Karpas-422 (cell line): Measurements from ENCODE around the gene IGSF10. TPM values are rescaled to one million over a fixed set of nuclear protein-coding genes. Genes with fewer than 3 reads are reported as not detected.
"Not testable (repeated sequence)": the region's sequence is repeated elsewhere in the genome, so short reads cannot be mapped to it uniquely, and the experiment has no call there.

ENCODE experiments used
- DNase-seq: peaks from one replicate; pipeline ENCODE4 v3.0.0-alpha.2; 2015
- H2AFZ ChIP-seq: fragments of 200-600 bp; sonication (generic); 2 replicates; pipeline ENCODE4 v1.6.1; 2014; ENCODE audit warnings: antibody characterized with exemption, low read length, mixed read lengths
- H3K27ac ChIP-seq: fragments of 200-600 bp; sonication (generic); 2 replicates; pipeline ENCODE4 v1.5.1; 2014; ENCODE audit warnings: mild to moderate bottlenecking, low read length, moderate library complexity
- H3K27me3 ChIP-seq: fragments of 200-600 bp; sonication (generic); 2 replicates; pipeline ENCODE4 v1.6.1; 2014; ENCODE audit warnings: low read length, mixed read lengths
- H3K36me3 ChIP-seq: fragments of 200-600 bp; sonication (generic); 2 replicates; pipeline ENCODE4 v1.6.1; 2014; ENCODE audit warnings: low read length, mixed read lengths; ENCODE audit not compliant: insufficient read depth
- H3K4me1 ChIP-seq: fragments of 200-600 bp; sonication (generic); 2 replicates; pipeline ENCODE4 v1.6.1; 2014; ENCODE audit warnings: mild to moderate bottlenecking, low read length, mixed read lengths
- H3K4me2 ChIP-seq: fragments of 200-600 bp; sonication (generic); 2 replicates; pipeline ENCODE4 v1.6.1; 2014; ENCODE audit warnings: low read length, low read depth, mild to moderate bottlenecking; ENCODE audit not compliant: poor library complexity, severe bottlenecking
- H3K4me3 ChIP-seq: fragments of 200-600 bp; sonication (generic); 2 replicates; pipeline ENCODE4 v1.5.1; 2014; ENCODE audit warnings: mild to moderate bottlenecking, antibody characterized with exemption, low read length, mixed read lengths
- H3K79me2 ChIP-seq: fragments of 200-600 bp; sonication (generic); 2 replicates; pipeline ENCODE4 v1.6.1; 2014; ENCODE audit warnings: mild to moderate bottlenecking, low read length, mixed read lengths
- H3K9ac ChIP-seq: fragments of 200-600 bp; sonication (generic); 2 replicates; pipeline ENCODE4 v1.6.0; 2014; ENCODE audit warnings: low read length
- H3K9me2 ChIP-seq: fragments of 200-600 bp; sonication (generic), shearing (Covaris generic); replicated peaks from 2 replicates; pipeline ENCODE4 v1.6.0; 2014; ENCODE audit warnings: mild to moderate bottlenecking, low read length, moderate library complexity; ENCODE audit not compliant: insufficient read depth
- H3K9me3 ChIP-seq: fragments of 300-700, 200-600 bp; sonication (generic); 2 replicates; pipeline ENCODE4 v1.6.1; 2014; ENCODE audit warnings: low read length, mixed read lengths
- H4K20me1 ChIP-seq: fragments of 200-600 bp; sonication (generic); 2 replicates; pipeline ENCODE4 v1.6.1; 2014; ENCODE audit warnings: mild to moderate bottlenecking, antibody characterized with exemption, low read length, low read depth; ENCODE audit not compliant: insufficient read depth
- total RNA-seq: library from RNA; depleted of rRNA; stranded (reverse); fragments of >200 nt; shearing (Covaris generic); gene quantifications from 2 replicates; pipeline ENCODE4 v1.2.3, GENCODE V29; 2014; ENCODE audit warnings: low replicate concordance

IGSF10 gene
- total RNA-seq, 1 experiment from 2014 or later: 0.07 TPM

- not testable (repeated sequence) for H4K20me1 ChIP-seq, H3K27me3 ChIP-seq, H3K4me2 ChIP-seq, H3K27ac ChIP-seq, H2AFZ ChIP-seq, H3K79me2 ChIP-seq, H3K9me2 ChIP-seq, H3K9ac ChIP-seq, H3K4me1 ChIP-seq, H3K9me3 ChIP-seq, H3K4me3 ChIP-seq, H3K36me3 ChIP-seq, DNase-seq
Measured at GRCh38 chr3:151487833-151488232, 27.0 kb upstream of the IGSF10 start.

GRCh38 chr3:151483961-151484520 lies 23.2 kb upstream of the IGSF10 start:
- Histone ChIP-seq H3K79me2 (no peaks in the 10 kb centered on the region), H3K4me3 (no peak overlapping the region), H3K4me2 (no peak overlapping the region), H3K9me3 (peaks cover 3% of the 10 kb centered on the region; the same call in 1 of the 2 replicates), H2AFZ (no peak overlapping the region), H3K9me2 (no peaks in the 10 kb centered on the region), H4K20me1 (no peaks in the 10 kb centered on the region), H3K27ac (no peak overlapping the region), H3K36me3 (no peaks in the 10 kb centered on the region), H3K27me3 (no peaks in the 10 kb centered on the region), H3K9ac (no peak overlapping the region), H3K4me1 (no peaks in the 10 kb centered on the region)
- DNase-seq: no peak

GRCh38 chr3:151483488-151483887 lies 22.6 kb upstream of the IGSF10 start:
- DNase-seq: no peak
- Histone ChIP-seq H3K9me3 (peaks cover 3% of the 10 kb centered on the region; the same call in 1 of the 2 replicates), H3K9ac (no peak overlapping the region), H3K4me3 (no peak overlapping the region), H3K4me2 (no peak overlapping the region), H3K36me3 (no peaks in the 10 kb centered on the region), H3K79me2 (no peaks in the 10 kb centered on the region), H4K20me1 (no peaks in the 10 kb centered on the region), H2AFZ (no peak overlapping the region), H3K27ac (no peak overlapping the region), H3K9me2 (no peaks in the 10 kb centered on the region), H3K27me3 (no peaks in the 10 kb centered on the region), H3K4me1 (no peaks in the 10 kb centered on the region)

- no peak for DNase-seq
- H3K27ac ChIP-seq: no peak overlapping the region
- H3K27me3 ChIP-seq: no peaks in the 10 kb centered on the region
- H4K20me1 ChIP-seq: no peaks in the 10 kb centered on the region
- H2AFZ ChIP-seq: no peak overlapping the region
- no peak overlapping the region for H3K4me2 ChIP-seq
- no peaks in the 10 kb centered on the region for H3K36me3 ChIP-seq
- no peaks in the 10 kb centered on the region for H3K79me2 ChIP-seq
- H3K4me3 ChIP-seq: no peak overlapping the region
- peaks cover 3% of the 10 kb centered on the region; the same call in 1 of the 2 replicates for H3K9me3 ChIP-seq
- no peaks in the 10 kb centered on the region for H3K9me2 ChIP-seq
- no peak overlapping the region for H3K9ac ChIP-seq
- no peaks in the 10 kb centered on the region for H3K4me1 ChIP-seq
Measured at GRCh38 chr3:151480492-151480891, 19.6 kb upstream of the IGSF10 start.

- Histone ChIP-seq H3K36me3 (no peaks in the 10 kb centered on the region), H3K4me2 (no peak overlapping the region), H3K27me3 (no peaks in the 10 kb centered on the region), H3K79me2 (no peaks in the 10 kb centered on the region), H3K27ac (no peak overlapping the region), H3K9me2 (no peaks in the 10 kb centered on the region), H3K4me3 (no peak overlapping the region), H3K4me1 (no peaks in the 10 kb centered on the region), H4K20me1 (no peaks in the 10 kb centered on the region), H3K9me3 (peaks cover 3% of the 10 kb centered on the region; the same call in 1 of the 2 replicates), H2AFZ (no peak overlapping the region), H3K9ac (no peak overlapping the region)
- no peak for DNase-seq
Measured at GRCh38 chr3:151479452-151479851, 18.6 kb upstream of the IGSF10 start.

GRCh38 chr3:151478335-151478697 lies 17.5 kb upstream of the IGSF10 start:
- Histone ChIP-seq H3K27me3 (no peaks in the 10 kb centered on the region), H3K9me2 (no peaks in the 10 kb centered on the region), H4K20me1 (no peaks in the 10 kb centered on the region), H3K4me2 (no peak overlapping the region), H3K4me1 (no peaks in the 10 kb centered on the region), H3K4me3 (no peak overlapping the region), H3K9me3 (peaks cover 3% of the 10 kb centered on the region; the same call in 1 of the 2 replicates), H3K27ac (no peak overlapping the region), H3K36me3 (no peaks in the 10 kb centered on the region), H3K79me2 (no peaks in the 10 kb centered on the region), H3K9ac (no peak overlapping the region), H2AFZ (no peak overlapping the region)
- DNase-seq: no peak

- Histone ChIP-seq H3K27ac (no peak overlapping the region), H3K4me2 (no peak overlapping the region), H3K4me1 (no peaks in the 10 kb centered on the region), H2AFZ (no peak overlapping the region), H3K9me2 (no peaks in the 10 kb centered on the region), H3K27me3 (no peaks in the 10 kb centered on the region), H3K9ac (no peak overlapping the region), H3K4me3 (no peak overlapping the region), H3K9me3 (peaks cover 2% of the 10 kb centered on the region; the same call in 1 of the 2 replicates), H3K36me3 (no peaks in the 10 kb centered on the region), H3K79me2 (no peaks in the 10 kb centered on the region), H4K20me1 (no peaks in the 10 kb centered on the region)
- no peak for DNase-seq
Measured at GRCh38 chr3:151477591-151478334, 16.9 kb upstream of the IGSF10 start.

GRCh38 chr3:151476344-151477018 lies 15.6 kb upstream of the IGSF10 start:
- Histone ChIP-seq H3K4me3 (no peak overlapping the region), H2AFZ (no peak overlapping the region), H3K27ac (no peak overlapping the region), H3K4me1 (no peaks in the 10 kb centered on the region), H3K9ac (no peak overlapping the region), H4K20me1 (no peaks in the 10 kb centered on the region), H3K4me2 (no peak overlapping the region), H3K36me3 (no peaks in the 10 kb centered on the region), H3K27me3 (no peaks in the 10 kb centered on the region), H3K9me2 (no peaks in the 10 kb centered on the region), H3K79me2 (no peaks in the 10 kb centered on the region), H3K9me3 (no peaks in the 10 kb centered on the region)
- DNase-seq: no peak
